Right lung (tissue), 5 donors: Measurements from ENCODE around the gene CCR3. TPM values are rescaled to one million over a fixed set of nuclear protein-coding genes. Genes with fewer than 3 reads are reported as not detected.

Source experiments
- DNase-seq, 2 donors: peaks; one replicate each; pipeline ENCODE4 v3.0.0-alpha.2; 2013
- polyA plus RNA-seq, 5 donors: library from polyadenylated mRNA; unstranded; fragments of 120-200 nt; gene quantifications; one replicate each; pipeline versions ENCODE4 v1.2.1 to v1.2.3, GENCODE V29; 2013; ENCODE audit warnings: inconsistent platforms in 1 of 5, low replicate concordance in 1 of 5; ENCODE audit not compliant: insufficient read length in 5 of 5, insufficient read depth in 1 of 5

CCR3 gene
- polyA plus RNA-seq, 5 donors, result 0.12 to 0.35 (median 0.21) TPM; not detected in 1

DNA sequence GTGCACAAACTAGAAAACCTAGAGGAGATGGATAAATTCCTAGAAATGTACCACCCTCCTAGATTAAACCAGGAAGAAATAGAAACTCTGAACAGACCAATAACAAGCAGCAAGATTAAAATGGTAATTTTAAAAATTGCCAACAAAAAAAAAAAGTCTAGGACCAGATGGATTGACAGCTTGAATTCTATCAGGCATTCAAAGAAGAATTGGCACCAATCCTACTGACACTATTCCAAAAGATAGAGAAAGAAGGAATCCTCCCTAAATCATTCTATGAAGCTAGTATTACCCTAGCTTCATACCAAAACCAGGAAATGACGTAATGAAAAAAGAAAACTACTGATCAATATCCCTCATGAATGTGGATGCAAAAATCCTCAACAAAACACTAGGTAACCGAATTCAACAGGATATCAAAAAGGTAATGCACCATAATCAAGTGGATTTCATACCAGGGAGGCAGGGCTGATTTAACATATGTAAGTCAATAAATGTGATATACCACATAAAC, 24.0 kb upstream of the CCR3 start:
- no peak for DNase-seq

DNA sequence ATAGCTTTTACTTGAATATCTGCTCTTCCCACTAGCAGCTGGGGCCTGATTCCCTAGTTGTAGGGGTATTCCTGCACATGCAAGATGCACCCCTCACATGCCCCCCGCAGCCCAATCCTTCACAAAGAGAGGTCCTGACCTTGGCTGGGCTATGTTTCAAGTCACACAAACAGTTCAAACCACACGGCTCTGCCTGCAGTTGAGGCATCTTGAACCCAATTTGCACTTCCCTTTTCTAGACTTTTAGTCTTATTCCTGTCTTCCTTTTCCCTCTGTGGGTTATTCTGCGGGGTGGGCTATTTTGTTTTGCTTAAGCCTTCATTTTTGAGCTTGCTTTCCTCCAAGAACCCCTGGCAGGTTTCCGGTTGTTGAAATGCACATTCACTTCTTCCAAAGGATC, 20.9 kb upstream of the CCR3 start:
- DNase-seq, result no peak

DNA sequence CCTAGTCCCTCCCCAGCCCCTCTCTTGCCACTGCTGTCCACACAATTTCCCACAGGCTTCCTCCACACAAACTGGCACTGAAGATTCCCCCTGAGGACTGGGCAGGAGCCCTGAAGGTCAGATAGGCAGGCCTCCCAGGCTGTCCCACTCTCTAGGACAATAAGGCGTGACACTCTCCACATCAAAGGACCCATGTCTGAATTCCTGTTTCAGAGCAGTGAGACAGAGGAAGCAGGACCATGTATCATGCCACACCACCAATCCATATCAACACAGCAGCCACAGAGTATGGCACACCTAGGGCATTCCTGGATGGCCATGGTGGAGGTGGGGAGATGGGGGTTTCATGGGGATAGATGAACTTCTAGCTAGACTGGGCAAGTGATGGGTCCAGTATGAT, 20.3 kb upstream of the CCR3 start:
- no peak for DNase-seq

DNA sequence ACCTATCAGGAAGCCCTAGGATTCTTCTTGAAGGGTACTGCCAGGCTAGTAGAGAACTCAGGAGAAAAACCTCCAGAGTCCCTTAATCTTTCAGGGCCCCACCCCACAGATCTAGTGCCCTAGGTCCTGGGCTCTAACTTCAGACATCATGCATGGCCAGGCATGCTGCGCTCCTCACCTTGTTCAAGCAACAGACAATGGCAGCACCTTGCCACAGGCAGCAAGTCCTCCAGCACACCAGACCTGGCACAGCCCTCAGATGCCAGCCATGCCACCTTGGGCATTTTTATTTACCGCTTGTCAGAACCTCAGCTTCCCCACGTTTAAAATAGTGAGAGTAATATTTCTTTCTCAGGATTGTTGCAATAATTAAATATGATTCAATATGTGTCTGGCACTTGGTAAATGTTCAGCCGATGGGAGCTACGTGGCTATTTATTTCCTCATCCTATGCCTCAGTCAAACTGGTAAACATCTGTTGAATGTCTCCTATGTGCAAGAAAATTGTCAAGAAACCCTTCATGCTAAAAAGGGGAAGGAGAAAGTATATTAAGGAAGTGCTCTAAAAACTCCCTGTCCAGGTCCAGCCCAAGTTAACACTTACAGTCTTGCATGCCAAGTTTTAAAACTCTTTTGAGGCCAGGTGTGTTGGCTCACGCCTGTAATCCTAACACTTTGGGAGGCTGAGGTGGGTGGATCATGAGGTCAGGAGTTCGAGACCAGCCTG, 19.7 kb upstream of the CCR3 start:
- no peak for DNase-seq

DNA sequence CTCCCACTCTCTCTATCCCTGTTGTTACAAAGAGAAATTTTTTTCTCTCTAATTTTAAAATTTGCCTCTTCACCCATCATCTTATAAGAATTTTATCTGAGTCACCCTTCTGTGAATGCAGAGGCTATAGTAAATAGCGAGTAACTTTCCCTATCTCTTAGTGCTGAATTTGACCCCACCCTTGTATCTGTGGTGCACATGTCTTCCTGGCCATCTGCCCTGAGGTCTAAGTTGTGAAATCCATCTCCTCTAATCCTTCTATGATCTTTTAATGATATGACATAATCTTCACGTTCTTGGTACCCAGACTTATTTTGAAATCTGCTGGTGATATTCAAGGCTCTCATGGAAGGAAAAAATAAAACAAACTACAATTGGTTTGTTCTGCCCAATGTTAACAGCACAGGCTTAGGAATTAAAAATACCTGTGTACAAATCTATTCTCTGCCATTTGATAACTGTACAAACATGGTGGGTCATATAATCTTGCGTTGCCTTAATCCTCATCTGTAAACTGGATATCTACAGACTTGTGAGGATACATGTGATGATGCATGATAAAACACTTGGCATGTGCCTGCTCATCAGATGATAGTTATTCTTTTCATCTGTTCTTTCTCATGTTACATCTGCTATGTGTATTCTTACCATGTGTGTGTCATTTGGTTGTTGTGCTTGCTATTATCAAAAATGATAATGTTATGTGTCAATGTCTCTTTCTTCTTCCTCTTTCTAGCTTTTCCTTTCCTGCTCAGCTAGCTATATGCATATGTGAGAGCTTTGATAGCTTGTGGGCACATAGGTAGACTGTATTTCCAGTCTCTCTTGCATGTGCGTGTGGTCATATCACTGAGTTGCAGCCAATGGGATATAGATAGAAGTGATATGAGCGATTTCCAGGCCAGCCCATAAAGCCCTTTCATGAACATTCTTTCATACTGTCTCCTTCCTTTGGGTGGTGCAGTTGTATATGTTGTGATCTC, 13.7 kb upstream of the CCR3 start:
- DNase-seq, result no peak

DNA sequence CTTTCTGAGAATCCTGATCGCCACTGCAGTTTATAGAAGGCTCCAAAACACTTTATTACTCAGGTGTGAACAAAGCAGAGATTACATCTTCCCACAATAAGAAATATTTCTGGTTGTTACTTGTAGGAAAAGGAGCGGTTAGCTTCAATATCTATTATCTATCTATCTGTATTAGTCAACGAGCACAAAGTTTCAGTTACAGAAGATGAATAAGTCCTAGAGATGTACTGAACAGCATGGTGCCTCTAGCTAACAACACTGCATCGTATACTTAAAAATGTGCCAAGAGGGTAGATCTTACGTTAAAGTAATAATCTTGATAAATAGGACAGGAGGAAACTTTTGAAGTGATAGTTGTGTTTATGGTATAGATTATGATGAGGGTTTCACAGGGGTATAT, 10.9 kb upstream of the CCR3 start:
- DNase-seq, result no peak

DNA sequence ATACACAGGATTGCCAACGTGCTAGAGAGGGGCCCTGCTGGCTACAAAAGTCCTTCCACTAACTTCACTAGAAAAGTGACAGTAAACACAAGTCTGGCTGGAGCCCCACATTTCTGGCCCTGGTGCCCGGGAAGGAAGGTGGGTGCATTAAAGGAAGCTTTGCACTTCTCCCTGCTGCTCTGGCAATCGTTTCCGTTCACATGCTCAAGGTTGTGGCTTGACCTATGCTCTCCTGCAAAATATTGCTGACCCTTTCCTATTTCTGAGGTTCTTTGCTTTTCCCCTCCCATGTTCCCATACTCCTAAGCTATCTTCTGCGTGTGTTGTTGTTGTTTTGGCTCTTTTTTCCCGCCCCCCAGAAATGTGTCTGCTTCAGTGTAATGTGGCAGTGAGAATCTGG, 9.1 kb upstream of the CCR3 start:
- DNase-seq, result no peak

DNA sequence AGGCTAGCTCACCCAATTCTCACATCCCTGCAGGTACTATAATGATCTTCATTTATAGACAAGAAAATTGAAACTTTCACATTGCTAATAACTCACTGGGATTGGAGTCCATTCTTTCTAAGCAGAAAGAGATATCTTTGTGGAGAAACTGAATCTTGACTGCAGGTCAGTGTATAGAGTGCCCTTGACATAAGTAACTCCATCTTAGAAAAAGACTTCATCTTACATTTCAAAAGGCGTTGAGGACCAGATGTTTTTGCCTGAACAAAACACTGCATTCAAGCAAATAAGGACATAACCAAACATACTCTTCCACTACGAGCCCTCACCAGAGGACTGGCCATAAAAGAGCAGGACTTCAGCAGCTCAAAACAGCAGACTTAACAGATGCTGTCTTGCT, 6.8 kb upstream of the CCR3 start:
- no peak for DNase-seq

DNA sequence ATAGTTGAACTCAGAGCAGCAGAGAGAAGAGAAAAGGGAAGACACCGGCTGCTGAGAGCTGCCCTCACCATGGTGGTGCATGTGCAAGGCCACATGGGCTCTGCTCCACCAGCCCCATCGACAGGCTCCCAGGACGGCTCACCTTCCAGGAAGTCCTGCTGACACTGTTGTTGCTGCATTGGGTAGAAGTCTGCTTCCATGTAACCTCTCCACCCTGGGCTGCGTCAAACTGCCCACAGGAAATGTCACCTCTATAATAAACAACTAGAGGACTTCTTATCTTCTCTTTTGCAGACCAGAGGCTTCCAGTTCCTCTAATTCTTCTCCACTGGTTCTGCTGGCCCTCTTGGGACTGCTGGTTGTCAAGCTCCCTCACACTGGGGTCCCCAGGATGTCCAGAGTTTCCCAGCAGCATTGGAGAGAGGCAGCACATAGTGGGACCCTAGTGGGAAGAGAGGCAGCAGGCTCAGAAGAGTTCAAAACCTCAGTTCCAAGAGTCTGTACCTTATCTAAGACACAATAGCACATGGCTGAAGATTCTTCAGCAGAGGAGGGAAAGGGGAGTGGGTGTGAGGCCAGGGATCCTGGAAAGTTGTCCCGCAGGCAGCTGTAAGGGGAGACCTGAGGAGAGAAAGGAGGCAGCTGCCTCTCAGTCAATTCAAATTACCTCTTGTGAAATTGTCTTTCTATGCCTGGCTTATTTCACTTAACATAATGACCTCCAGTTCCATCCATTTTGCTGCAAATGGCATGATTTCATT, 5.8 kb upstream of the CCR3 start:
- no peak for DNase-seq

DNA sequence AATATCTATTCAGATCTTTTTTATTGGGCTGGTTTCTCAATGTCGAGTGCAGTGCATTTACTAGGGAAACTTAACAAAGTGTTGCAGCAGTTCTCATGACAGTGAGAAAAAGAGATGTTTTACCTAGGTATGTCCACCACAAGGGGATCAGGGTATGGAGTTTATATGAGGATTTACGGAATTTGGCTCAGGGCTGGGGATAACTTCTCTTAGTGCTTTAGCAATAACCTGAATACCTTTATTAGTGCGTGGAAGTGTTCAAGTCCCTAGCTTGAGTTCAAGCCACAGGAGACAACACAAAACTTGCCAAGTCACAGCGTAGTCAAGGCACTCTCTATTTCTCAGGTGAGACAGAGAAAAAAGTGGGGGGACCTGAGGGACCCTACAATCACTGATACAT, 3.9 kb upstream of the CCR3 start:
- no peak for DNase-seq

DNA sequence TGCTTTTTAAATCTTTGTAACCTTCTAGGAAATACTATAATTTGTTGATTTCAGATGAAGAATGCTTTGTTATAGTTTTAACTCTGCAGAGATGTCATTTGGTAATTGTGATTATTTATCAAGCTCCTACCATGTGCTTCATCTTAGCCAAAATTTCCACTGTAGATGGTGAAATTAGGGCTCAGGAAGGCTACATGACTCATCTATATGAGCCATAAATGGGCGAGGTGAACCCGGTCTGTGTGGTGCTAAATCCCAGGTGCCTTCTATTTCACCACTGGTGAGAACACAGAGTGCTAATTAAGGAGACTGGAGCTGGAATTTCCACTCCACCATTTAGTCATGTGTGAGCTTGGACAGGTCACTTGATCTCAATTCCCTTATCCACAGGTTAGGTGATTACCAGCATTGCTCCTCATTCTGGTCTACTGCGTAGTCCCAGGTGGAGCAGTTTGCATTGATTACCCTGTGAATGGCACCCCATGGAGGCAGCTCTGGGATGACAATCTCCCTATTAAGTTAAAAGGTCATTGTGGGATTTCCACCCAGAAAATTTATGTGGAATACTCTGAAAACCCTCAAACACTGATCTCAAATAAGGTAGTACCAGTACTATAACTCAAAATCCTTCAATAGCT, 2.8 kb upstream of the CCR3 start:
- DNase-seq, result no peak

DNA sequence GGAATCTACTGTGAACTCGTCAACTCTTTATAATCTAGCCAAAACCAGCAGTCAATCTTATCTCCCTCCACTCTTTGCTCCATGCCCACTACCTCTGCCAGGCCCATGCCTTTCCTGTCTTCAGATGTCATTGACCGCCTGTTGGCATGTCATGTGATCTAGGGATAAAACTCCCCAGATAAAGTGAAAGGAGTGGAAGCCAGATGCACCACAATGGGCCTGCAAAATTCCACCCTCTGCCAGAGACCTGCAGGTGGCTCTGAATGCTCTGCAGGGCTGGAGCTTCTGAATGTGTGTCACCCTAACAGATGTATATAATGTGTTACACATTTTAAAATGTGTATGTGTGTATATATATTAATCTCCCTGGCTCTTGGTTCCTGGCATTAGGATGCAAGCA, 2.3 kb upstream of the CCR3 start:
- no peak for DNase-seq

DNA sequence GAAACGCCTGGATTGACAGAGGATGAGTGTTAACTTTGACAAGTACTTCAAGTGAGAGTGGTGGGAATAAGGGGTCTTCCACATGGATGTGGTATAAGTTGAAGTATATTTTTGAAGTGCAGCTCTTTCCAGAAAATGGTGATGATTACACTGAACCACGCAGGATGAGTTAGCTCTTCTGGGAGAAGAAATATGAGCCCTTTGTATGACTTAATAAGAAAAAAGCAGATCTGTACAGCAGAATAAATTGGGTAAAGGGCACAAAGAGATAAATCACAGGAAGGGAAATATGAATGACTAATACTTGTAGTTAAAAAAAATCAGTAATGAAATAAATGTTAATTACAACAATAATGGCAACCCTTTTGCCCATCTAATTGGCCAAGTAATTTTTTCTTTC, 1.3 kb downstream of the CCR3 start:
- DNase-seq, result no peak

DNA sequence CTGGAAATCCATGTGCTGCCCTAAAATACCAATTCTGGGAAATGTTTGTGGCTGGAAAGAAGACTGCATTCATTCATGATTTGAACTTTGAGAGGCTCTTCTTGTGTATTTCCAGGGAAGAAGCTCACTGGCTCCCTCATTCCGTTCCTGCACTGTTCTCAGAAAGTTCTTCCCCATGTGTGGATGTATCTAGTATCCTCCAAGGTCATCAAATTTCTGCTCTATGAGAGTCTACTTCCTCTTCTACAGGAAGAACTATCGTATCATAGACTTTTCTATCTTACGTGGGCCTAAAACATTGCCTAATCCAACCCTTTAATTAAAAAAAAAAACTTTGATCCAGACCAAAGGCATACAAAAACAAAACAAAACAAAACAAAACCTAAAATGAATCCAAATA, 2.9 kb downstream of the CCR3 start:
- DNase-seq, result no peak

DNA sequence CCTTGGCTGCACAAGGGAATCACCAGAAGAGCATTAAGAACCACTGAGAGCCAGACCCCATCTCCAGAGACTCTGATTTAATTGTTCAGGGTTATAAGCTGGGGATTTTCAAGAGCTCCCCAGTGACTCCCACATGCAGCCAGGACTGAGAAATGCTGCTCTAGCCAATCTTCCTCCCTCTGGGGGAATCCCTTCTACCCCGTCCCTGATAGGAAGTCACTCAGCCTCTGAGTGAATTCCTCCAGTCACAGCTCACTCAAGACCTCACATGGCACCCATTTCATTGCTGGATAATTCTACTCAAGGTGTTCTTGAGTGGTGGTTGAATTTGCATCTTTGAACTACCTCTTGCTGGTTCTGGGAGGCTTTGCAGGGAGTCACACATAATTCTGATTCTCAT, 10.7 kb downstream of the CCR3 start:
- no peak for DNase-seq

DNA sequence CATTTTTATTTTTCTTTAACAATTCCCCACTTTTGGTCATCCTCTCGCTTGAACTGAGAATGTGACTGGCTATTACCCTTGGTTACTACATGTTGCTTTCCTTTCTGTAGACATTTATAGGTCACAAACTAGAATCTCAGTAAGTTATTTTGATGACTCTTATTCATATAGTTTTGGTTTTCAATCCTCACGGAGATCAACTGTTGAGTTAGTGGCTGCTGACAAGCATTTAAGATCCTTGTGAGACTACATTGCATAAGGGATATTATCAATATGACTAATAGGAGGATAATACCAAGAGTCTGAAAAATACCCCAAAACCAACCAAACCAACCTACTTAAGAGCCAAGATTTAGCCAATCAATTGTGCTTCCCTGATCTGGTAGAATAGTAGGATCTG, 16.3 kb downstream of the CCR3 start:
- DNase-seq, result no peak

DNA sequence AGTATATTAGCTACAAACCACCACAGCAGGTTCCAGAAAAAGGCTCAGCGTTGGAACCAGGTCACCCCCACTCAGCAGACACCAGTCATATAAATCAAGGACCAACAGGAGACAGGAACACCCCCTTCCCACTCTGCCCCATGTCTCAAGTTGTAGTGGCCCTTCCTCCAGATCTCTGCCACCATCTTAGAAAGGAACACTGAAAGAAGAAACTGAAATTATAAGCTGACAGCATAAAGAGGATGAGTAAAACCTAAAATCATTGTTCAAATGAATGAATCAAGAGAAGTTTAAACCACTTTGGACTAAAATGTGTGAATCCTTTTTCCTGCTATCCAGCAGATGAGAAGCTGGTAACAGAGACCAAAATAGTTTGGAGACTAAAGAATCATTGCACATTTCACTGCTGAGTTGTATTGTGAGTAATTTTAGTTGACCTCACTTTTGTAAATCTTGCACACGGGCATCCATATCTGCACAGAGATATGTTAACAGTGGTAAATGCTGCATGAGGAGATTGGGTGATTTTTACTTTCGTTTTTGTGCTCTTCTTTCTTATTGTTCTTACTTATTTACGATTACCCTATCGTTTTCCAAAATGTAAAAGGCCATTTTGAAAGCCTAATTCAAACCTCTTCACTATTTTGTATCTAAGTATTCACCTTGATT, 19.8 kb downstream of the CCR3 start:
- no peak for DNase-seq

DNA sequence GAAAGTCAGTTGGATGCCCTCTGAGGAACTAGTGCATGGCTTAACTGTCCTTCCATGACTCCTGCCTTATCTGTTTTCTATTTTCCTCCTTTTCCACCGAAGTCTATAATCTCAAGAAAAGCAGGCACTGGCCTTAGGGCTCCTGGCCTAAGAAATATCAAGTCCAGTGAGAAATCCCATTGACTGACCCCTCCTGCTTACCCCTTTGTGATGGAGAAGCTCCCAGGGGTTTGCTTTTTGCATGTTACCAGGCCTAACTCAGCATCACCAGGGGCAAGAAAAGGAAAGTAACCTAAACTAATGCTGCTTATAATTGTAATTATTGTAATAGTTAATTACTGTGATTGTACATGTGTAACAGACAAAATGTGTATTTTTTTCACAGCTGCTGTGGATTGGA, 21.7 kb downstream of the CCR3 start:
- DNase-seq, result no peak

DNA sequence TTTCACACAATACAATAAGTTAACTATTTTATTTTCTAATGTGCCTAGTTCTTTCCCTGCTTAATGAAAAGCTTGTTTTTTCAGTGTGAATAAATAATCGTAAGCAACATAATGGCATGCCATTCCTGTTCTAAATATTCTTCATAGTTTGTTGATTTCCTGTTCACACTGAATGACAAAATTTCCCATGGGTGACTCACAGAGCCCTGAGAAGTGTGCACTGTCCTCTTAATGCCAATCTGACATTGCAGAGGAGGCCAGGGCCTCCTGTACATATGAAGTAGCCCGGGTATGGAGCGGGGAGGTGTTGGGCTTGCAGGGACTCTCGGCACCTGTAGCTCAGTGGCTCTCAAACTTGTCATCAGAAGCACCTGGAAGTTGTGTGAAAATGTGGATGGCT, 24.3 kb downstream of the CCR3 start:
- no peak for DNase-seq

DNA sequence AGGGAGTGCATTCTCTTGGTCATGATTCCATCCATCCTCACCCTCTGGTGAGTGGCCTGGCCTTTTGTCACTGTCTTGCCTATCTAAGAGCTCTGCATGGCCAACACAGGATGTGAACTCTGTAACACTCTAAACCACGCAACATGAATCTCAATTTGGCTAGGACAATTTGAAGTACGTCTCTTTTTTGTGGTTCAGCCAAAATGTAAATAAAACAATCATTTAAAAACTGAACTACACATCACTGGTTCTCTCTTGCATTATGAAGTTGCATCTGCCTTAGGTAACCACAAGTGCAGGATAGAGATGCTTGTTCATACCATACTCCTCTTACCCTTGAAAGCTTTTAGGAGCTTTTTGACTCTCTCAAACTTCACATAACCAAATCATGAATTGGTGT, 27.3 kb downstream of the CCR3 start:
- DNase-seq, result no peak

DNA sequence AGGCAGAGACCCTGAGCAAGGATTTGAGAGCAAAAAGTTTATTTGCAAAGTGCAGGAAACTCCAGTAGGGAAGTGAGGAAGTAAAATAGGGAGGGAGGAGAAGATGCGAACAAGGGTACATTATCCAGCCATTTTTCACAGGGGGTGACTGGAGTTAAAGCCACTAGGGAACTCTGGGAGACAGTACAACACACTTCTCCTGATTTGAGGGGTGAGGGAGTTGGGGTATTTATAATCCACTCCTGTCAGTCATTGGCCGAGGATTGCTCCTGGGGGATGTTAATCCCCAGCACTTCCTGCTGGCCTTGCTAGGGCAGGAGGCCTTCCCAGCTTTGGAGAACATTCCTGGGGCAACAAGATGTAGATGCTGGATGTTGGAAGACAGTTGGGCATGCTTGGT, 28.2 kb downstream of the CCR3 start:
- DNase-seq, result no peak
